Spinal cord (tissue), 10 donors: ENCODE measurements around the gene PRDM16. TPM values are rescaled to one million over a fixed set of nuclear protein-coding genes. Genes with fewer than 3 reads are reported as not detected.

ENCODE experiments used
- DNase-seq, 6 donors: peaks; one replicate each; pipeline versions ENCODE4 v3.0.0 to v3.0.0-alpha.2; 2013 to 2015; ENCODE audit warnings: low spot score in 6 of 6, low read depth in 4 of 6
- H3K27ac ChIP-seq: one replicate; pipeline ENCODE4 v1.5.1; 2013; ENCODE audit warnings: low read depth, low read length, control low read depth
- H3K27me3 ChIP-seq: one replicate; pipeline ENCODE4 v1.6.1; 2013; ENCODE audit warnings: low read length; ENCODE audit not compliant: control insufficient read depth, insufficient read depth
- H3K36me3 ChIP-seq: one replicate; pipeline ENCODE4 v1.6.1; 2013; ENCODE audit warnings: low read length; ENCODE audit not compliant: control insufficient read depth, insufficient read depth
- H3K4me1 ChIP-seq: one replicate; pipeline ENCODE4 v1.6.1; 2013; ENCODE audit warnings: low read length; ENCODE audit not compliant: control insufficient read depth, insufficient read depth
- H3K4me3 ChIP-seq: one replicate; pipeline ENCODE4 v1.5.1; 2013; ENCODE audit warnings: low read depth, low read length, control low read depth
- H3K9me3 ChIP-seq: one replicate; pipeline ENCODE4 v1.6.1; 2013; ENCODE audit warnings: low read length; ENCODE audit not compliant: control insufficient read depth, insufficient read depth
- WGBS: methylation state at CpG from one replicate; pipeline ENCODE4 v1.1.5; 2013; ENCODE audit warnings: missing lambda C conversion rate; ENCODE audit not compliant: insufficient coverage; 5-methylcytosine and 5-hydroxymethylcytosine counted together
- polyA plus RNA-seq, 2 donors: library from polyadenylated mRNA; unstranded; fragments of 120-200 nt; gene quantifications; one replicate each; pipeline ENCODE4 v1.2.1, GENCODE V29; 2013; ENCODE audit not compliant: insufficient read length in 2 of 2
- total RNA-seq, 2 donors: library from RNA; depleted of rRNA in 1 of 2; stranded (reverse); fragments of 120-200 nt in 1 of 2; fragments of >200 nt in 1 of 2; gene quantifications; one replicate each; pipeline versions ENCODE4 v1.2.3 to v1.2.4, GENCODE V29; 2013 to 2014
- donor health status: healthy.

The PRDM16 gene
- total and polyA plus RNA-seq, 4 donors: 6.1 to 8.3 (median 7.3) TPM

DNA sequence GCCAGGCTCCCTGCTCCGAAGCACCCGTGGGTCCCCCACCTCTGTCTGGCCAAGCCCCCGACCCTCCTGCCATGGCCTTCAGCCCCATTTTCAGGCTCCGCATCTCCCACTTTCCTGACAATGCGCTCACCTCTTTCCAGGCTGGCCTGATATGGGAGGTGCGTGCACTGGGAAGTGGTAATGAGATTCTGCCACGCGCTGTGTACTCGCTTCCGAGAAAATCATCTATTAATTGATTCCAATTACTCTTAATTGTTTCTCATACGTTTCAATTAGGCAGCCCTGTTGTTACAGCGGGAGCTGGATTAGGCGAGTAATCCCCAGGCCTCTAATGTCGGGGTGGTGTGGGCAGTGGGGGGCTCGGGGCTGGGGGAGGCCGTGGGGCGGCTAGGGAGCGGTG lies 263.0 kb downstream of the PRDM16 start:
- peak in 1 of 6 donors; percentile 93 for DNase-seq
- no peak overlapping the region for H3K27ac ChIP-seq
- no peaks in the 10 kb centered on the region for H3K9me3 ChIP-seq
- peaks cover 88% of the 10 kb centered on the region for H3K4me1 ChIP-seq
- no peaks in the 10 kb centered on the region for H3K27me3 ChIP-seq
- WGBS: 89% methylated on average over 2 of the region's 18 CpGs
- H3K36me3 ChIP-seq: peaks cover 7% of the 10 kb centered on the region
- H3K4me3 ChIP-seq: no peak overlapping the region

DNA sequence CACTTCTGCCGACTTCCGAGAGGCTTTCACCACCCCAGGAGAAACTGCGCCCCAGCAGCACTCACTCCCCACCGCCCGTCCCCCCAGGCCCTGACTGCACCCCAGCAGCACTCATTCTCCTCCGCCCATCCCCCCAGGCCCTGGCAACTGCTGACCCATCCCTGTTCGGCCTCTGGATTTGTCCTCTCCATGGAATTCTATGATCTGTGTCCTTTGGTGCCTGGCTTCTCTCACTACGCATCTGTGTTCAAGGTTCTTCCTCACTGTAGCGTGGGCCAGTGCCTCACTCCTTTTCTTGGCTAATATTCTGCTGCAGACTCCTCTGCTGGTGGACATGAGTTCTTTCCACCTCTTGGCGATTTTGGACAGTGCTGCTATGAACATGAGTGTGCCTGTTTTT lies 263.7 kb downstream of the PRDM16 start:
- no peaks in the 10 kb centered on the region for H3K9me3 ChIP-seq
- H3K4me1 ChIP-seq: peaks cover 82% of the 10 kb centered on the region
- peaks cover 7% of the 10 kb centered on the region for H3K36me3 ChIP-seq
- no peak overlapping the region for H3K4me3 ChIP-seq
- no peaks in the 10 kb centered on the region for H3K27me3 ChIP-seq
- WGBS: 92% methylated on average over 10 of the region's 10 CpGs
- DNase-seq: no peak
- no peak overlapping the region for H3K27ac ChIP-seq

DNA sequence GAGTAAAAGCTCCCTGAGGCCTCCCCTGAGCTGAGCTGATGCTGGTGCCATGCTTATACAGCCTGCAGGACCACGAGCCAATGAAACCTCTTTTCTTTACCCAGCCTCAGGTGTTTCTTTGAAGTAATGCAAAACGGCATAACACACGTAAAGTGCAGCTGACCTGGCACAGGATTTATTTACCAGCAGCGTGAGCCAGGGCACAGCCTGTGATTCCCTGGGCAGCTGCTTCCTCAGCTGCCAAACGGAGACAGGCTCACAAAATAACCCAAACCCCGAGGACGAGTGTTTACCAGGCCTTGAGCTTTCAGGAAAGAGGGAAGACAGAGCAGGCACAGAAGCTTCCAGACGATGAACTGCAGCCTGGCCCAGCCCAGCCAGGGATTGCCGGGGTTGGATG lies 264.9 kb downstream of the PRDM16 start:
- WGBS: 62% methylated on average over 9 of the region's 9 CpGs
- Histone ChIP-seq H3K4me3 (no peak overlapping the region), H3K27me3 (no peaks in the 10 kb centered on the region), H3K4me1 (peaks cover 80% of the 10 kb centered on the region), H3K27ac (no peak overlapping the region), H3K9me3 (no peaks in the 10 kb centered on the region), H3K36me3 (peaks cover 7% of the 10 kb centered on the region)
- DNase-seq: peak in 1 of 6 donors; percentile 59

DNA sequence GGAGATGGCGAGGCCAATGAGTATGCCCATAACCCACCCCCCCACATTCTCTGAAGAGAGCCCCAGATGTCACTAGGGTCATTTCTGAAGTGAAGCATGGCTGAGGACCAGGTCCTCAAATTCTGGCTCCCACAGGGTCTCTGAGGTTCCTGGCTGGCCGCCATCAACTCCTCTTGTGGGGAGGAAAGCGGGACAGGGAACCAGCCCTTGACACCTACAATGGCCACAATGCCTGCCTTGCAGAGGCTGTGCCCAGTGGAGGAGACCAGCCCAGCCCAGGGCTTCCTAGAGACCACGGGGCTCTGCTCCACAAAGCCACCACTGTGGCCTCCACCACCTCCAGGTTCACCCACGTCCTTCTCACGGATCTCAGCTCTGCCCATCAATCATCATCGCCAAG lies 265.4 kb downstream of the PRDM16 start:
- no peaks in the 10 kb centered on the region for H3K27me3 ChIP-seq

DNA sequence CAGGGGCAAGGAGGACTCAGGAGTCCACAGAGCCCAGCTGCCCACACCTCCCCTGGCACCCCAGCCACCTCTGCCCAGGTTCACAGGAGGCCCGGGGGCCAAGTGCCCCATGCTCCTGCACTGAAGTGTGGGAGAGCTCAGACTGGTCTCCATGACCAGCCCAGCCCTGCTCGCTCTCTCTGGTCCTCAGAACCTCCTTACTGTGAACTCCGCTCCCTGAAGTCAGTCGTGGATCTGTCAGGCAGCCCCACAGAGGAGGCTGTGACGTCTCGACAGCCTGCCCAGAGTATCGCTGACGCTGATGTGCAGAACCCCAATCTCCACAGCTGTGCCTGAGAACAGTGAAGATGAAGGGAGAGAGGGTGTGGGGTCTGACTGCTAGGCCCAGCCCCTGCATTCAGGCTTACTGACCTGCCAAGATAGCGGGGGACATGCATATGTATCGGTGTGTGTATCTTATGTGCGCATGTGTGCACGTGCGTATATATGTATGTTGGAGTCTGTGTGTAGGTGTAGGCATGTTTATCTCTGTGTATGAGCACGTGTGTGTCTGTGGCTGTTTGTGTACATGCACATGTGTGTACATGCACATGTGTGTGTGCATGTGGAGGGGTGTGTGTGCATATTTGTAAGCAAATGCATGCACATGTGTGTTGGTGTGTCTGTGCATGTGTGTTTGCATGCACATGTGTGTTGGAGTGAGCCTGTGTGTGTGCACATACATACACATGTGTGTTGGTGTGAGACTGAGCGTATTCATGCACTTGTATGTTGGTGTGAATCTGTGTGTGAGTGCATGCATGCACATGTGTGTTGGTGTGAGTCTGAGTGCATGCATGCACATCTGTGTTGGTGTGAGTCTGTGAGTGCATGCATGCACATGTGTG lies 267.0 kb downstream of the PRDM16 start:
- H3K27me3 ChIP-seq: no peaks in the 10 kb centered on the region
- peaks cover 79% of the 10 kb centered on the region for H3K4me1 ChIP-seq
- no peaks in the 10 kb centered on the region for H3K9me3 ChIP-seq
- H3K36me3 ChIP-seq: peaks cover 5% of the 10 kb centered on the region
- no peak overlapping the region for H3K27ac ChIP-seq
- no peak for DNase-seq
- H3K4me3 ChIP-seq: no peak overlapping the region
- 88% methylated on average over 15 of the region's 15 CpGs for WGBS

More for the DNA sequence above, 265.4 kb downstream of the PRDM16 start:
- 61% methylated on average over 5 of the region's 7 CpGs for WGBS
- Histone ChIP-seq H3K4me3 (no peak overlapping the region), H3K27ac (no peak overlapping the region), H3K9me3 (no peaks in the 10 kb centered on the region), H3K4me1 (peaks cover 81% of the 10 kb centered on the region), H3K36me3 (peaks cover 7% of the 10 kb centered on the region)
- no peak for DNase-seq

DNA sequence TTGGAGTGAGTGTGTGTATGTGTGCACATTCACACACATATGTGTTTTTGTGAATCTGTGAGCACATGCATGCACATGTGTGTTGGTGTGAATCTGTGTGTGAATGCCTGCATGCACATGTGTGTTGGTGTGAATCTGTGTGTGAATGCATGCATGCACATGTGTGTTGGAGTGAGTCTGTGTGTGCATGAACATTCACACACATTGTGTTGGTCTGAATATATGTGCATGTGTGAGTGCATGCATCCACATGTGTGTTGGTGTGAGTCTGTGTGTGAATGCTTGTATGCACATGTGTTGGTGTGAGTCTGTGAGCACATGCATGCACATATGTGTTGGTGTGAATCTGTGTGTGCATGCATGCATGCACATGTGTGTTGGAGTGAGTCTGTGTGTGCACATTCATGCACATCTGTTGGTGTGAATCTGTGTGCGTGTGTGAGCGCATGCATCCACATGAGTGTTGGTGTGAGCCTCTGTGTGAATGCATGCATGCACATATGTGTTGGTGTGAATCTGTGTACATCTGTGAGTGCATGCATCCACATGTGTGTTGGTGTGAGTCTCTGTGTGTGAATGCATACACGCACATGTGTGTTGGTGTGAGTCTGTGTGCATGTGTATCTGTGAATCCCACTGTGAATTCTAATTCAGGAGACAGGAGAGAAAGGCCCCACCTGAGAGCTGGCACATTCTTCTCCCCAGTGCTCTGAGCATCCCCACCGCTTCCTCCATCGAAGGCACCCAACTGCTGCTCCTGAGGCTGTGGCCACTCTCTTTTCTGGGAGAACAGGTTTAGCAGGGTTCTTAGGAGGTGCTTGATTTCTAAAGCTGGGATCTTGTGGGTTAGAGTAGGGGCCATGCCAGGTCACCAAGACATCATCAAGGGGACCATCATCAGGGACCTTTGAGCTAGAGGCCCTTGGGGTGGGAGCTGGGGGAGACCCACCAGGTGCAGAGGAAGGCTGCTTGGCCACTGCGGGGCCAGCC lies 267.9 kb downstream of the PRDM16 start:
- no peak overlapping the region for H3K27ac ChIP-seq
- H3K4me3 ChIP-seq: no peak overlapping the region
- no peak for DNase-seq
- peaks cover 73% of the 10 kb centered on the region for H3K4me1 ChIP-seq
- H3K36me3 ChIP-seq: peaks cover under 1% of the 10 kb centered on the region
- WGBS: 100% methylated on average over 3 of the region's 6 CpGs
- H3K9me3 ChIP-seq: no peaks in the 10 kb centered on the region
- no peaks in the 10 kb centered on the region for H3K27me3 ChIP-seq

DNA sequence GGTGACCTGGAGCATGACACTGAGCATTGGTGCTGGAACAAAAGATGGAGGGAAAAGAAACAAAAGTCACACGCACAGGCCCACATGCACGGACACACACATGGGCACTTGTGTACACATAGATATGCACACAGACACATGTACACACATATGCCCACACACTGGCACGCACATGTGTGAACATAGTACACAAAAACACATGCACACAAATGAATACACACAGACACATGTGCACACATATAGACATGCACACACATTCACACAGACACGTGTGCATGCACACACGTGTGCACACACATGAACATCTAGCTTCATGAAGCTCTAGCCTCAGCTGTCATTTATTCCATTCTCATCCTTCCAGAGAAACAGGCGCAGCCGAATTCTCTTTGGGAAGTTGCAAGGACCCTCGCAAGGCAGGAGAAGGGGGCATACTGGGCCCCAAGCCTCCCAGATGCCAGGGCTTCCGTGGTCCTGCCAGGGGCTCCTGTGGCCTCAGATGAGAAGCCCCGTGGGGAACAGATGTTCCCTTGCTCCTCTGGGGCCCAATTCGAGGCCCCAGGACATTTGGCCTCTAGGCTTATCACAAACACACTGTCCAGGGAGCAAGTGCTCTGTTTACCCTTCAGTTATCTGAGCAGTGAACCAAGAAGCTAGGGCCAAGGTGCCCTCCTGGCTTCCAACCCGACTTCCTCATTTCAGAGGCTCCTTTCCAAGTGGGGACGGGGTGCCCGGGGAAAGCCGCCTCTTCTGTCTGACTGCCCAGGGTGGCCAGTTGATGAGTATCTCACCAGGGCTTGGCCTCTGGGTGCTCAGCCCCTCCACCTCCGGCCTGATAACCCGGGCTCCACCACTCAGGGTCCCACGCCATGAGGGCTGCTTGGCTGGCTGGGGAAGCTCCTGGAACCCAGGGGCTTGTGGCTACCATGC lies 269.1 kb downstream of the PRDM16 start:
- WGBS: 85% methylated on average over 17 of the region's 18 CpGs
- H3K27ac ChIP-seq: no peak overlapping the region
- H3K36me3 ChIP-seq: no peaks in the 10 kb centered on the region

DNA sequence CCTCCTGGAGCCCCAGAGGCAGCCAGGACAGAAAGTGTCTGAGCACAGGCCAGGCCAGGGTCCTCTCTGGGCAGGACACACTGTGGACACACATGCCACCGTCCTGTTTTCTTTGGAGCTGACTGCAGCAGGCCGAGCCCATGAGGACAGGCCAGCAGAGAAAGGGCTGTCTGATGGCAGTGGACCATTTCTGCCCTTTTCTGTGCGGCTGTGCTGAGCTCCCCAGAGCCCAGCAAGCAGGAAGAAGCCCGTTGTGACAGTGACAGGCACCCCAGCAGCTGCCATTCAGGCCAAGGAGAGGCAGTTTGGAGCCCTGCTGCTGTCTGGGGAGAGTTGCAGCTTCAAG lies 269.7 kb downstream of the PRDM16 start:
- 48% methylated on average over 4 of the region's 4 CpGs for WGBS
- no peak overlapping the region for H3K27ac ChIP-seq
- no peak overlapping the region for H3K4me3 ChIP-seq
- H3K9me3 ChIP-seq: no peaks in the 10 kb centered on the region
- peaks cover 56% of the 10 kb centered on the region for H3K4me1 ChIP-seq
- DNase-seq: no peak
- H3K36me3 ChIP-seq: no peaks in the 10 kb centered on the region
- H3K27me3 ChIP-seq: no peaks in the 10 kb centered on the region

More for the DNA sequence above, 269.1 kb downstream of the PRDM16 start:
- Histone ChIP-seq H3K4me1 (peaks cover 63% of the 10 kb centered on the region), H3K4me3 (no peak overlapping the region), H3K27me3 (no peaks in the 10 kb centered on the region), H3K9me3 (no peaks in the 10 kb centered on the region)
- DNase-seq: no peak

DNA sequence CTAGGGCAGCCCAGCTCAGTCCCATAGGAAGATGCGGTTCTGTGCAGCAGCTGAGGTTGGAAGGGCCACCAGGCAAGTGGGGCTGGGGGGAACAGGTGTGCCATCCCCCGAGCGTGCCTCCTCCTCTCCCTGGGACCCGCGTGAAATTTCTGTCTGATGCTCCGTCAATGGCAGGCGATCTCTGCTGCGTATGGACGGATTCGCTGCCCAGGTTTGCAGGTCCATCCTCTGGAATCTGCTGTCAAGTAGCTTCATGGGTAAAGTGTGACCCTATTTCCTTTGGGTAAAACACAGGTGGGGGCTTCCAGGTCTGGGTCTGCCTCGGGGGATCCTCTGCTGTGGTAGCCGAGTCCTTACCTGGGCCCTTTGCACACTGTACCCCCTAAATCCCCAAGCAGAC lies 270.9 kb downstream of the PRDM16 start:
- peaks cover 2% of the 10 kb centered on the region for H3K9me3 ChIP-seq
- H3K4me3 ChIP-seq: no peak overlapping the region
- H3K27ac ChIP-seq: no peak overlapping the region
- 95% methylated on average over 10 of the region's 12 CpGs for WGBS
- H3K4me1 ChIP-seq: peaks cover 47% of the 10 kb centered on the region
- H3K27me3 ChIP-seq: no peaks in the 10 kb centered on the region
- no peak for DNase-seq
- no peaks in the 10 kb centered on the region for H3K36me3 ChIP-seq
